Measurements from ENCODE around the gene HELQ.

Gene HELQ

GRCh38 chr4:83372931-83373330 is 82.7 kb downstream of the HELQ start:
- no peak for DNase-seq (ENCODE audit: low read depth, low spot score)

GRCh38 chr4:83371936-83372335 is 83.7 kb downstream of the HELQ start:
- no peak for DNase-seq (ENCODE audit: low read depth, low spot score)

GRCh38 chr4:83371235-83371634 is 84.4 kb downstream of the HELQ start:
- DNase-seq (ENCODE audit: low read depth, low spot score), result no peak

DNA sequence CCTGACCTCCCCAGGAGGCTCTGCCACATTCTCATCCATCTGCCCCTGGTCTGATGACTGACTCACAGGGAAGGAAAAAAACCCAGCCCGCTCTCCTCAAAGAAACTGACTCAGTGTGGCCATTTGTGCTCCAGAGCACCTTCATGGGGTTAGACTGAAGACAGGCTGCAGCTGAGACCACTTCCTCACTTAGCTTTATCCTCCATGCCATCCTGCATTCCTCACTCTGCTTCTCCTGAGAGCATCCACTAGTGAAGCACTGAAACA is 85.0 kb downstream of the HELQ start:
- no peak for DNase-seq (ENCODE audit: low read depth, low spot score)

DNA sequence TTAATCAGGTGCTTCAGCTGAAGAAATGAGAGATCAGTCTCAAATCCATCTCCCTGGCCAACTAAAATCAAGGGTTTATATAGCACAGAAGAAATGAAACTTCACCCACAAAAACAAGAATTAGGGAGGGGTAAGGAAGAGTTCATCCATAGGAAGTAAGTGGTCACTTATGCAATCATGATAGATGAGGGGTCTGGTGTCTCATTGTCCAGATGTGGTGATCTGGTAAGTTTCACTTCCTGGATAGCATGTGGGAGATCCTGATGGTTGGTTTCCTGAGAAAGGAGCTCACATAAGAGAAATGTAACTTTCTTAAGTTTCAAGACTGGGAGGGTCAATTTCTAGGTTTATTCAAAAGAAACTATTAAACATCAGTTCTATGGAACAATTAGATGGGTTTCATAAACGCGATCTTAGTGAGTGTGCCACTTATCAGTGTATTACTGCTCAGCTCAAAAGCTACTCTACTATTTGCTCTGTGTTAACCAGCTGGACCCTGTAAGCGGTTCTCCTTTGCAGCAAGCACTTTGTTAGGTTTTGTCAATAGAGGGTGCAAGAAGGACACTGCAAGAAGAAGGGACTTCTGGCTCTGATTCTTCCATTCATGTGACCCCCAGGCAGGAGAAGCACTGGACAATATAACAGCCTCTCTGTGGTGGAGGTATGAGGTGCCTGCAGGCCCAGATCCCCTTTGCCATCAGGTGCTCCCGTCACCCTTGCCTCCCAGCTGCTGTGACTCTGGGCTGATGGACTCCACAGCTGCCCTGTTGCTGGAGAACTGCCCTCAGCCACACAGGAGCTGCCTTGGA is 85.6 kb downstream of the HELQ start:
- peak; percentile 12 for DNase-seq (ENCODE audit: low read depth, low spot score)

DNA sequence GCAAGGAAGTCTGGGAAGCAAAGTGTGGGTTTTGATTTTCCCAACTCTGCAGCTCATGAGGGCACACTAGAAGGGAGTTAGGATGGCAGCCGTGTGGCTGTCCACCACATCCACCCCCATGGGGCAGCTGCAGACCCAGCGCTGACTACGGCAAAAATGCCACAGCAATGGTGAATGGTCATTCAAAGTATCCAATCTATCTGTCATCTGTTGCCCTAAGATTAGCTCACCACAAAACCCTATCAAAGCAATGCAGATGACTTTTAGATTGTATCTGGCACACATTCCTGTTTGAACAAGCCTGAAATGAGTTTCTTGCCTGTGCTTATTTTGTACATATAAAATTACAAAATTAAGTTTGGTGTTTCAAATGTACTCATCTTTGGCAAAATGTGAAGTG is 91.3 kb downstream of the HELQ start:
- no peak for DNase-seq (ENCODE audit: low read depth, low spot score)

GRCh38 chr4:83362492-83363329 is 92.9 kb downstream of the HELQ start:
- peak; percentile 36 for DNase-seq (ENCODE audit: low read depth, low spot score)

DNA sequence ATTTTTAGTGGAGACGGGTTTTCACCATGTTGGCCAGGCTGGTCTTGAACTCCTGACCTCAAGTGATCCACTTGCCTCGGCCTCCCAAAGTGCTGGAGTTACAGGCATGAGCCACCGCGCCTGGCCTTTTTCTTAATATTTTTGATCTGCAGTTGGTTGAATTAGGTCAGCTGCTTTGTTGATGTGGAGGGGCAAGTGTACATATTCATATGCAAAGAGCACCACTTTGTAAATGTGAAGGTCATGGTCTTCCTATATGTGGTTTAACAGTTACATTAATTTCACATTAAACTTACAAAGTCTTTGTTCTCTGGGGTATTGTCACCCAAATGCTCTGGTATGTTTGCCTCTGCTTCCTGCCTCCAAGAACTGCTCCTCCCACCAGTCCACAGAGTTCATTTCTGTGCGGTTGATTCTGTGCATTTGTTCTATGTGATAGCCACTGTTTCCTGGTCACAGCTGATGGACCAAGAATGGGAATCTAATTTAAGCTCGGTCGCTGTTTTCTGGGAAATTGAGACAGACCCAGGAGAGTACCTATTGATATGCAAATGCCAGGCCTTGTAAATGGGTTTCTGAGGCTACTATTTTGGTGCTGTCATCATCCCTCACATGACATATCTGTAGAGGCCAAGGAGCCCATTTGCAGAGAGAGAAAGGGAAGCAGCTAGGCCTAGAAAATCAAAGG is 94.1 kb downstream of the HELQ start:
- DNase-seq (ENCODE audit: low read depth, low spot score), result peak; percentile 84

DNA sequence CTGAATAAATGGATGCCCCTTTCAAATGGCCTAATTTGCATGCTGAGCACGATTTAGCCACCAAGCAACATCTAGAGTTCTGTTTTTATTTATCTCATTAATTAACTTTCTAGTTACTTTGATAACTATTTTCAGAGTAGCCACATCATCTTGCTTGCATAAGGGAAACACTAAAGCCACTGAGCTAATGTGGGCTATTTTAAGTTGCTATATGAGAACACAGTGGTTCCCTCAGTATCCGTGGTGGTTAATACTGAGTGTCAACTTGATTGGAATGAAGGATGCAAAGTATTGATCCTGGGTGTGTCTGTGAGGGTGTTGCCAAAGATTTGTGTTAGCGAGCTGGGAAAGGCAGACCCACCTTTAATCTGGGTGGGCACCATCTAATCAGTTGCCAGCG is 95.6 kb downstream of the HELQ start:
- no peak for DNase-seq (ENCODE audit: low read depth, low spot score)

DNA sequence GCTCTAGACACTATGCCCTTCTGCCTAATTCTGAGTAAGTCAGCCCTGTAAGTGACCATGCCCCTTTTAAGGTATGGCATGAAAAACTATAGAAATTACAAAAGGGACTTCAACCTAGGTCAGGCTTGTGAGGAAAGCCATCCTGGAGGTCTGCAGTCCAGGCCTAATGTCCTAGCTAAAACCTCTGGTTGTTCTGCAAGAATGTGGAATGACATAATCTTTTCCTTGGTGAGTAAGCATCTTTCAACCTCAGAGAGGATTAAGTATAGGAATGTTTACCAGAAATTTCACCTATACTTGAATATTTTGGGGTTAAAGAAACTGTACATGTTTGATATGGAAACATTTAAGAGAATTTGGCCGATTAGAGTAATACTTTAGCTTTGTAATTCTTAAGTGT is 97.2 kb downstream of the HELQ start:
- peak; percentile 5 for DNase-seq (ENCODE audit: low read depth, low spot score)

Data from ELF-1 (cell line).